IMR-90 (cell line): ENCODE results near the gene MKX. TPM values are rescaled to one million over a fixed set of nuclear protein-coding genes. Genes with fewer than 3 reads are reported as not detected.

ENCODE experiments used
- ATAC-seq: fragments of 200-7000 bp; cut with Tn5 transposase; 2 replicates; pipeline ENCODE4 v1.9.1; 2020; ENCODE audit warnings: low read depth, mild to moderate bottlenecking, moderate library complexity
- BruUV-seq: library from RNA; stranded (reverse); fragments of 400-500 nt; replicated peaks from 2 replicates; lab custom pipeline; 2021; lab: Mats Ljungman, UMichigan
- CTCF ChIA-PET: fragments of 300-600 bp; formaldehyde crosslinking; extraction: SDS; loops from one replicate; lab custom pipeline; 2021; ENCODE audit warnings: antibody characterized with exemption; lab: Yijun Ruan, JAX
- POLR2A ChIA-PET: fragments of 300-600 bp; sonication (Branson Sonifier 250); formaldehyde crosslinking; loops from one replicate; lab custom pipeline; 2022; ENCODE audit warnings: antibody characterized with exemption; ENCODE audit not compliant: unreplicated experiment; lab: Charles Lee
- DNase-seq: peaks from one replicate; pipeline ENCODE4 v3.0.0; 2013
- H2AFZ ChIP-seq: replicated peaks from 2 replicates; pipeline ENCODE3; 2013; ENCODE audit warnings: low read length, mild to moderate bottlenecking; ENCODE audit not compliant: poor library complexity
- H2AK5ac ChIP-seq: 2 replicates; pipeline ENCODE4 v1.6.1; 2013; ENCODE audit warnings: low read depth, low read length, inconsistent platforms
- H2AK9ac ChIP-seq: replicated peaks from 2 replicates; pipeline ENCODE3; 2013; ENCODE audit warnings: mild to moderate bottlenecking, low read depth, low read length, moderate library complexity; ENCODE audit not compliant: poor library complexity
- H2BK120ac ChIP-seq: 2 replicates; pipeline ENCODE4 v1.6.1; 2013; ENCODE audit warnings: low read depth, low read length, inconsistent platforms
- H2BK15ac ChIP-seq: 3 replicates; pipeline ENCODE4 v1.6.1; 2013; ENCODE audit warnings: low read depth, low read length, inconsistent platforms
- H2BK20ac ChIP-seq: 2 replicates; pipeline ENCODE4 v1.6.1; 2013; ENCODE audit warnings: low read depth, mild to moderate bottlenecking, inconsistent platforms, low read length, moderate library complexity
- H2BK5ac ChIP-seq: 2 replicates; pipeline ENCODE4 v1.6.1; 2013; ENCODE audit warnings: mild to moderate bottlenecking, low read depth, low read length, inconsistent platforms; ENCODE audit not compliant: poor library complexity, severe bottlenecking
- H3K14ac ChIP-seq: replicated peaks from 2 replicates; pipeline ENCODE4 v1.6.1; 2013; ENCODE audit warnings: low read depth, low read length, inconsistent platforms
- H3K18ac ChIP-seq: 2 replicates; pipeline ENCODE4 v1.6.1; 2013; ENCODE audit warnings: low read depth, low read length, control low read depth
- H3K23ac ChIP-seq: 2 replicates; pipeline ENCODE4 v1.6.1; 2013; ENCODE audit warnings: low read depth, low read length, inconsistent platforms
- H3K27ac ChIP-seq: 2 replicates; pipeline ENCODE4 v1.5.1; 2013; ENCODE audit warnings: mild to moderate bottlenecking, control low read depth, low read length; ENCODE audit not compliant: insufficient read depth
- H3K27me3 ChIP-seq: 2 replicates; pipeline ENCODE4 v1.6.1; 2013; ENCODE audit warnings: low read length; ENCODE audit not compliant: control insufficient read depth, insufficient read depth
- H3K36me3 ChIP-seq: 2 replicates; pipeline ENCODE4 v1.6.1; 2013; ENCODE audit warnings: low read length, mixed read lengths; ENCODE audit not compliant: control insufficient read depth, insufficient read depth
- H3K4ac ChIP-seq: 2 replicates; pipeline ENCODE4 v1.6.1; 2013; ENCODE audit warnings: low read depth, low read length, inconsistent platforms
- H3K4me1 ChIP-seq: 2 replicates; pipeline ENCODE4 v1.6.1; 2013; ENCODE audit warnings: low read length, mixed read lengths; ENCODE audit not compliant: control insufficient read depth, insufficient read depth
- H3K4me2 ChIP-seq: 2 replicates; pipeline ENCODE4 v1.6.1; 2013; ENCODE audit warnings: low read depth, mild to moderate bottlenecking, control low read depth, low read length, moderate library complexity
- H3K4me3 ChIP-seq: 2 replicates; pipeline ENCODE4 v1.5.1; 2013; ENCODE audit warnings: low read depth, mild to moderate bottlenecking, control low read depth, low read length, moderate library complexity; ENCODE audit not compliant: insufficient read depth
- H3K56ac ChIP-seq: 2 replicates; pipeline ENCODE4 v1.6.1; 2013; ENCODE audit warnings: low read length, inconsistent platforms; ENCODE audit not compliant: insufficient read depth; ENCODE audit errors: extremely low read depth
- H3K79me1 ChIP-seq, 2 experiments: 2 replicates each; pipeline ENCODE4 v1.6.1; 2013; ENCODE audit warnings: low read length in 2 of 2, inconsistent platforms in 1 of 2, low read depth in 1 of 2
- H3K9ac ChIP-seq: 2 replicates; pipeline ENCODE4 v1.6.1; 2013; ENCODE audit warnings: low read depth, low read length, control low read depth
- H3K9me1 ChIP-seq: 2 replicates; pipeline ENCODE4 v1.6.1; 2013; ENCODE audit warnings: low read length, inconsistent platforms; ENCODE audit not compliant: insufficient read depth
- H3K9me3 ChIP-seq: 2 replicates; pipeline ENCODE4 v1.6.1; 2013; ENCODE audit warnings: low read length; ENCODE audit not compliant: control insufficient read depth, insufficient read depth
- H4K20me1 ChIP-seq: 2 replicates; pipeline ENCODE4 v1.6.1; 2013; ENCODE audit warnings: low read length, inconsistent platforms; ENCODE audit not compliant: insufficient read depth
- H4K5ac ChIP-seq: 2 replicates; pipeline ENCODE4 v1.6.1; 2013; ENCODE audit warnings: mild to moderate bottlenecking, low read depth, low read length, control low read depth
- H4K8ac ChIP-seq, 2 experiments: 2 replicates each; pipeline ENCODE4 v1.6.1; 2013; ENCODE audit warnings: low read depth in 2 of 2, low read length in 2 of 2, control low read depth in 1 of 2, inconsistent platforms in 1 of 2
- H4K91ac ChIP-seq: 2 replicates; pipeline ENCODE4 v1.6.1; 2013; ENCODE audit warnings: low read depth, low read length, inconsistent platforms; ENCODE audit not compliant: insufficient read depth
- BHLHE40 ChIP-seq: fragments of 150-350 bp; IDR thresholded peaks from 2 replicates; pipeline ENCODE4 v1.6.1; 2016; ENCODE audit warnings: mild to moderate bottlenecking, low read depth, low read length
- CEBPB ChIP-seq: IDR thresholded peaks from 2 replicates; pipeline ENCODE4 v1.6.1; 2012; ENCODE audit warnings: low read depth, low read length, improper control_type of control experiment
- CHD1 ChIP-seq: IDR thresholded peaks from 2 replicates; pipeline ENCODE4 v1.6.1; 2012; ENCODE audit warnings: low read depth, low read length, improper control_type of control experiment
- FOS ChIP-seq: fragments of 150-350 bp; IDR thresholded peaks from 2 replicates; pipeline ENCODE4 v1.6.1; 2016; ENCODE audit warnings: low read depth, low read length
- MAFK ChIP-seq: IDR thresholded peaks from 2 replicates; pipeline ENCODE4 v1.6.1; 2012; ENCODE audit warnings: low read depth, low read length, improper control_type of control experiment
- MAZ ChIP-seq: IDR thresholded peaks from 2 replicates; pipeline ENCODE4 v1.6.1; 2012; ENCODE audit warnings: low read depth, mild to moderate bottlenecking, low read length, improper control_type of control experiment, moderate library complexity, borderline replicate concordance
- MXI1 ChIP-seq: IDR thresholded peaks from 2 replicates; pipeline ENCODE4 v1.6.1; 2012; ENCODE audit warnings: low read depth, mild to moderate bottlenecking, low read length, moderate library complexity, borderline replicate concordance
- NFE2L2 ChIP-seq: fragments of 150-350 bp; IDR thresholded peaks from 2 replicates; pipeline ENCODE4 v1.6.1; 2016; ENCODE audit warnings: low read depth, mild to moderate bottlenecking, low read length
- POLR2A ChIP-seq: IDR thresholded peaks from 2 replicates; pipeline ENCODE4 v1.6.1; 2012; ENCODE audit warnings: mild to moderate bottlenecking, low read depth, low read length
- RAD21 ChIP-seq: IDR thresholded peaks from 2 replicates; pipeline ENCODE4 v1.6.1; 2012; ENCODE audit warnings: low read length, improper control_type of control experiment
- RCOR1 ChIP-seq: IDR thresholded peaks from 2 replicates; pipeline ENCODE4 v1.6.1; 2012; ENCODE audit warnings: mild to moderate bottlenecking, low read length, improper control_type of control experiment; ENCODE audit not compliant: insufficient replicate concordance
- RFX5 ChIP-seq: IDR thresholded peaks from 2 replicates; pipeline ENCODE4 v1.8.0; 2012; ENCODE audit warnings: low read depth, mild to moderate bottlenecking, low read length, moderate library complexity
- SMC3 ChIP-seq: fragments of 150-350 bp; IDR thresholded peaks from 2 replicates; pipeline ENCODE4 v1.6.1; 2016; ENCODE audit warnings: low read depth, mild to moderate bottlenecking, antibody characterized with exemption, low read length, moderate library complexity
- WGBS, 2 experiments: methylation state at CpG; one replicate each; pipeline versions ENCODE4 v1.1.5 to v1.1.7; 2013; ENCODE audit warnings: missing lambda C conversion rate in 2 of 2; ENCODE audit not compliant: insufficient read length in 1 of 2; ENCODE audit errors: extremely low coverage in 2 of 2; 5-methylcytosine and 5-hydroxymethylcytosine counted together
- dilution Hi-C: fragments of 300-500 bp; cut with HindIII; formaldehyde crosslinking; loops from one replicate; pipeline ENCODE4 v1.14.3; 2018; ENCODE audit warnings: low sequenced_read_pairs; ENCODE audit not compliant: unreplicated experiment
- in situ Hi-C: fragments of 300-500 bp; cut with MboI; formaldehyde crosslinking; loops from 3 replicates; pipeline ENCODE4 v1.14.3; 2019; ENCODE audit warnings: low sequenced_read_pairs, inconsistent platforms, mixed read lengths
- intact Hi-C: fragments of 100-400 bp; cut with micrococcal nuclease; formaldehyde crosslinking; loops from 2 replicates; pipeline ENCODE4 v1.10.0; 2022
- polyA plus RNA-seq, 3 experiments: library from polyadenylated mRNA; depleted of rRNA; stranded (reverse); fragments of >200 nt; gene quantifications; 2 replicates each; pipeline ENCODE4 v1.2.3, GENCODE V29; 2012; ENCODE audit warnings: low replicate concordance in 1 of 3
- total RNA-seq: library from RNA; depleted of rRNA; stranded (reverse); fragments of >200 nt; gene quantifications from 2 replicates; pipeline ENCODE4 v1.2.3, GENCODE V29; 2012
- TF ChIP-seq, protein P1 (sequence below): fragments of 150-350 bp; IDR thresholded peaks from 2 replicates; pipeline ENCODE4 v1.6.1; 2016; ENCODE audit warnings: low read depth, mild to moderate bottlenecking, low read length, moderate library complexity, borderline replicate concordance
- TF ChIP-seq, protein P2 (sequence below): conservative IDR thresholded peaks from 2 replicates; pipeline ENCODE4 v1.5.1; 2012; ENCODE audit warnings: mild to moderate bottlenecking, low read depth, low read length, improper control_type of control experiment
- TF ChIP-seq, protein P3 (sequence below): fragments of 150-350 bp; IDR thresholded peaks from 2 replicates; pipeline ENCODE4 v1.6.1; 2017; ENCODE audit warnings: mild to moderate bottlenecking, antibody characterized with exemption, low read length, low read depth

MKX gene
- total and polyA plus RNA-seq, 2 of the 4 experiments (the other 2 are of a cell fraction) = 0.10 to 0.36 TPM

DNA sequence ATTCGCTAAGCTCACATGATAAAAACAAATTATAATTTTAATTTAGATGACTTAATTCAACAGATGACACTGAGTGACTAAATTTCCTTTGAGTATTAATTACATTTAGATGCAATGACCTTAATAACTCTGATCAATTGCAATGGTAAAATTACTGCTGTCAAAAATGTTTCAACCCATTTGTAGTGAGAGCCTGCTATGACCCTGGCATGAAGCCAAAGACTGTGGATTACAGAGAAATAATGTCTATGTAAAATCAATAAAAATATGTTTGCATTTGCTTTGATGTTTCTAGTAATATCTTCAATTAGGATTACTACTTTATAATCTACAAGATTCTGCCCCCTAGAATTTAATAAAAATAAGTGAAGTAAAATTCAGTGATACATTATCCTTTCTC is 15.6 kb downstream of the MKX start:
- ATAC-seq = no peak
- ChIA-PET CTCF (no interaction called here), POLR2A (no interaction called here)
- TF ChIP-seq MAZ = no peak
- TF ChIP-seq RAD21 = no peak
- TF ChIP-seq NFE2L2 = no peak
- no peak for TF ChIP-seq RCOR1
- no peak for TF ChIP-seq RFX5
- no peak for TF ChIP-seq FOS
- TF ChIP-seq MAFK = no peak
- TF ChIP-seq, protein P1, sequence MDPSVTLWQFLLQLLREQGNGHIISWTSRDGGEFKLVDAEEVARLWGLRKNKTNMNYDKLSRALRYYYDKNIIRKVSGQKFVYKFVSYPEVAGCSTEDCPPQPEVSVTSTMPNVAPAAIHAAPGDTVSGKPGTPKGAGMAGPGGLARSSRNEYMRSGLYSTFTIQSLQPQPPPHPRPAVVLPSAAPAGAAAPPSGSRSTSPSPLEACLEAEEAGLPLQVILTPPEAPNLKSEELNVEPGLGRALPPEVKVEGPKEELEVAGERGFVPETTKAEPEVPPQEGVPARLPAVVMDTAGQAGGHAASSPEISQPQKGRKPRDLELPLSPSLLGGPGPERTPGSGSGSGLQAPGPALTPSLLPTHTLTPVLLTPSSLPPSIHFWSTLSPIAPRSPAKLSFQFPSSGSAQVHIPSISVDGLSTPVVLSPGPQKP = no peak
- TF ChIP-seq, protein P2, sequence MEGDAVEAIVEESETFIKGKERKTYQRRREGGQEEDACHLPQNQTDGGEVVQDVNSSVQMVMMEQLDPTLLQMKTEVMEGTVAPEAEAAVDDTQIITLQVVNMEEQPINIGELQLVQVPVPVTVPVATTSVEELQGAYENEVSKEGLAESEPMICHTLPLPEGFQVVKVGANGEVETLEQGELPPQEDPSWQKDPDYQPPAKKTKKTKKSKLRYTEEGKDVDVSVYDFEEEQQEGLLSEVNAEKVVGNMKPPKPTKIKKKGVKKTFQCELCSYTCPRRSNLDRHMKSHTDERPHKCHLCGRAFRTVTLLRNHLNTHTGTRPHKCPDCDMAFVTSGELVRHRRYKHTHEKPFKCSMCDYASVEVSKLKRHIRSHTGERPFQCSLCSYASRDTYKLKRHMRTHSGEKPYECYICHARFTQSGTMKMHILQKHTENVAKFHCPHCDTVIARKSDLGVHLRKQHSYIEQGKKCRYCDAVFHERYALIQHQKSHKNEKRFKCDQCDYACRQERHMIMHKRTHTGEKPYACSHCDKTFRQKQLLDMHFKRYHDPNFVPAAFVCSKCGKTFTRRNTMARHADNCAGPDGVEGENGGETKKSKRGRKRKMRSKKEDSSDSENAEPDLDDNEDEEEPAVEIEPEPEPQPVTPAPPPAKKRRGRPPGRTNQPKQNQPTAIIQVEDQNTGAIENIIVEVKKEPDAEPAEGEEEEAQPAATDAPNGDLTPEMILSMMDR = no peak
- TF ChIP-seq CEBPB = no peak
- TF ChIP-seq, protein P3, sequence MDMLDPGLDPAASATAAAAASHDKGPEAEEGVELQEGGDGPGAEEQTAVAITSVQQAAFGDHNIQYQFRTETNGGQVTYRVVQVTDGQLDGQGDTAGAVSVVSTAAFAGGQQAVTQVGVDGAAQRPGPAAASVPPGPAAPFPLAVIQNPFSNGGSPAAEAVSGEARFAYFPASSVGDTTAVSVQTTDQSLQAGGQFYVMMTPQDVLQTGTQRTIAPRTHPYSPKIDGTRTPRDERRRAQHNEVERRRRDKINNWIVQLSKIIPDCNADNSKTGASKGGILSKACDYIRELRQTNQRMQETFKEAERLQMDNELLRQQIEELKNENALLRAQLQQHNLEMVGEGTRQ = no peak
- TF ChIP-seq MXI1 = no peak
- TF ChIP-seq POLR2A = no peak
- no peak for TF ChIP-seq CHD1
- TF ChIP-seq BHLHE40 = no peak
- TF ChIP-seq SMC3 = no peak
- in situ Hi-C loops (loop anchor here (25.0 kb wide), 2 partner anchors 457 to 657 kb away; no protein-coding TSS in a partner anchor), dilution Hi-C loops (no loop called here), intact Hi-C loops (no loop called here)
- Histone ChIP-seq H3K18ac (no peak overlapping the region), H3K23ac (no peak overlapping the region), H2BK5ac (no peak overlapping the region), H3K9me3 (no peaks in the 10 kb centered on the region), H3K4me1 (peaks cover 1% of the 10 kb centered on the region; the same call in 1 of the 2 replicates), H2AK9ac (no peak overlapping the region), H4K5ac (no peak overlapping the region), H3K4me2 (no peak overlapping the region), H3K9me1 (no peaks in the 10 kb centered on the region), H3K9ac (no peak overlapping the region), H3K36me3 (no peaks in the 10 kb centered on the region), H2BK20ac (no peak overlapping the region), H2AK5ac (no peak overlapping the region), H3K56ac (no peak overlapping the region), H3K14ac (no peak overlapping the region), H2AFZ (no peak overlapping the region), H4K8ac (no peak overlapping the region), H3K79me1 (no peaks in the 10 kb centered on the region), H3K4me3 (no peak overlapping the region), H3K27me3 (0 out of 2 replicates have a peak, but pooled peaks cover 1% of the 10 kb centered on the region), H3K27ac (no peak overlapping the region), H4K91ac (no peak overlapping the region), H3K4ac (no peak overlapping the region), H2BK120ac (no peak overlapping the region), H2BK15ac (no peak overlapping the region), H4K20me1 (no peaks in the 10 kb centered on the region)
- no TSS peak for BruUV-seq
- WGBS, 2 experiments = no CpG with 5 or more reads among the region's 1 CpG
- DNase-seq = no peak
